Frontal cortex (tissue), 4 donors: ENCODE measurements around the gene ANO4. TPM values are rescaled to one million over a fixed set of nuclear protein-coding genes. Genes with fewer than 3 reads are reported as not detected.
"Not testable (repeated sequence)": the region's sequence is repeated elsewhere in the genome, so short reads cannot be mapped to it uniquely, and the experiment has no call there.

Source experiments
- DNase-seq, 2 donors: peaks; one replicate each; pipeline ENCODE4 v3.0.0; 2012; ENCODE audit warnings: low spot score in 2 of 2
- FAIRE-seq: peaks from 2 replicates; lab custom pipeline; 2012; peaks lifted over from hg19 to GRCh38; lab: Jason Lieb, UNC
- total RNA-seq: library from RNA; depleted of rRNA; stranded (reverse); fragments of >200 nt; gene quantifications from one replicate; pipeline ENCODE4 v1.2.3, GENCODE V29; 2014
- donor health status: control.
- donor health status: control.
- donor health status: control.

Gene ANO4
- total RNA-seq, 1 donor from 2014 or later: 88.9 TPM

DNA sequence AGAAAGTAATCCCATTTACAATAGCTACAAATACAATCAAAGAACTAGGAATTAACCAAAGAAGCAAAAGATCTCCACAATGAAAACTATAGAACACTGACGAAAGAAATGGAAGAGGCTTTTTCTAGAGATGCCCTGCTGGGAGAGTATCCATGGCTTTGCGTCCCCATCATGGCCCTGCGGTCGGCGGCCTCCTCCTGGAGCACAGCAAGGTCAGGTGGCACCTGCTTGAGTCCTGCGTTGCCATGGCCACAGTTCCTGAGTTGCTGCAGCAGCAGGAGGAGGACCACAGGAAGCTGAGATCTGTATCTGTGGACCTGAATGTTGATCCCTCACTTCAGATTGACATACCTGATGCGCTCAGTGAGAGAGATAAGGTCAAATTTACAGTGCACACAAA is 271.9 kb downstream of the ANO4 start:
- DNase-seq: no peak
- FAIRE-seq: no peak

DNA sequence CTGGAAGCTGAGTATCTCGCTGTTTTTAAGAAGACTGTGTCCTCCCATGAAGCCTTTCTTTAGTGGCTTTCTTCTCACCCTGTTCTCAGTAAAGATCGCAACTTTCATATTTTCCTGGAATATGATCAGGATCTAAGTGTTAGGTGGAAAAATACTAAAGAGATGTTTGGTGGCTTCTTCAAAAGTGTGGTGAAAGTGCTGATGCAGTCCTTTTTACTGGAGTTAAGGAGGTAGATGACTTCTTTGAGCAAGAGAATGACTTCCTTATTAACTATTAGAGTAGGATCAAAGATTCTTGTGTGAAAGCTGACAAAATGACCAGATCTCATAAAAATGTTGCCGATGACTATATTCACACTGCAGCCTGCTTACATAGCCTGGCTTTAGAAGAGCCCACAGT is 273.8 kb downstream of the ANO4 start:
- FAIRE-seq: no peak
- DNase-seq: no peak

DNA sequence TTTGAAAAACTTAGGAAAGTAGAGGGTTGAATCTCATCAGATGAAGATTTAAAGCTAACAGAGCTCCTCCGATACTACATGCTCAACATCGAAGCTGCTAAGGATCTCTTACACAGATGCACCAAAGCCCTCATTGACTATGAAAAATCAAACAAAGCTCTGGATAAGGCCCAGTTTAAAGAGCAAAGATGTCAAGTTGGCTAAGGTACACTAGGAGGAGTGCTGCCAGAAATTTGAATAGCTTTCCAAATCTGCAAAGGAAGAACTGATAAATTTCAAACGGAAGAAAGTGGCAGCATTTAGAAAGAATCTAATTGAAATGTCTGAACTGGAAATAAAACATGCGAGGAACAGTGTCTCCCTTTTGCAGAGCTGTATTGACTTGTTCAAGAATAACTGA is 274.3 kb downstream of the ANO4 start:
- no peak for DNase-seq
- no peak for FAIRE-seq

DNA sequence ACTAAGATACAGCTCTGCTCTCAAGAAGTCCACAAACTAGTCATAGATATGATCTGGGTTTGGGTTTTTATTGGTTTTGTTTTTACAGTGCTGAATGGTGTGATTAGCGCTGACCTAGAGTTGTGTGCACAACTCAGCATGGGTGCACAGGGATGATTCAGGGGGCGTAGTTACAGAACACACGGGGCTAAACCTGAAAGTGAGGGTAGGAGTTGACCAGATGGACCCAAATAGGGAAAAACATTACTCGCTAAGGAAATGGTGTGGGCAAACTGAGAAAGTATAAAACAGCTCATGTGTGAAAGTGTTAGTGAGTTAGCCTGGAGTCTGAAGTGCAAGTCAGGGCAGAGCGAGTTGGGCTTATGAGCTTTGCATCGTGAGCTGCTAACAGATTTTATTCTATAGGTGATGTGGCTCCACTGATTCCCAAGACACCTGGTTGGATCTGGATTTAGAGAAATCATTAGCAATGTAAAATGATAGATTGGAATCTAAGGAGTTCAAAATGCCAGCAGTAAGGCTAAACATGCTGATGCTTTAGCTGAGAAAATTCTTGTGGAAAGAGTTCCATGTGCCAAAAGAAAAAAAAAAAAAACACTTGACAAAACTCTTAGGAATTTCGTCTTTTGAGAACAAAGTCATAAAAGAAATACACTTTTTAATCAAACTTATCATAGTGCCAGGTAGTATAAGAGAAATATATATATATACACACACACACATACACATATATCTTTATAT is 280.5 kb downstream of the ANO4 start:
- DNase-seq (no peak), FAIRE-seq (peak; percentile 72)

DNA sequence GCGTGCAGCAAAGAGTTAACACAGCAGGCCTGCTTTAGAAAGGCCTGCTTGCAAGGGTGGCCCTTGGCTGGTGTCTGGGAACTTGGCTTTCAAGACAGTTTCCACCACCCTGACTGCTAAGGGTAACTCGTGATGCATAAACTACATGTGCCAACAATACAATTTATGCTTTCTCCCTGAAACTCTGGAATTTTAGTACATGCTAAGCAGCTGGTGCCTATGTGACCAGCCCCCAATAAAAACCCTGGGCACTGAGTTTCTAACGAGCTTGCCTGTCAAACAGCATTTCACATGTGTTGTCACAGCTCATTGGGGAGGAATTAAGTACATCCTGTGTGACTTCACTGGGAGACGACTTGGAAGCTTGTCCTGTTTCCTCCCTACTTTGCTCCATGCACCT is 282.3 kb downstream of the ANO4 start:
- no peak for DNase-seq
- no peak for FAIRE-seq

DNA sequence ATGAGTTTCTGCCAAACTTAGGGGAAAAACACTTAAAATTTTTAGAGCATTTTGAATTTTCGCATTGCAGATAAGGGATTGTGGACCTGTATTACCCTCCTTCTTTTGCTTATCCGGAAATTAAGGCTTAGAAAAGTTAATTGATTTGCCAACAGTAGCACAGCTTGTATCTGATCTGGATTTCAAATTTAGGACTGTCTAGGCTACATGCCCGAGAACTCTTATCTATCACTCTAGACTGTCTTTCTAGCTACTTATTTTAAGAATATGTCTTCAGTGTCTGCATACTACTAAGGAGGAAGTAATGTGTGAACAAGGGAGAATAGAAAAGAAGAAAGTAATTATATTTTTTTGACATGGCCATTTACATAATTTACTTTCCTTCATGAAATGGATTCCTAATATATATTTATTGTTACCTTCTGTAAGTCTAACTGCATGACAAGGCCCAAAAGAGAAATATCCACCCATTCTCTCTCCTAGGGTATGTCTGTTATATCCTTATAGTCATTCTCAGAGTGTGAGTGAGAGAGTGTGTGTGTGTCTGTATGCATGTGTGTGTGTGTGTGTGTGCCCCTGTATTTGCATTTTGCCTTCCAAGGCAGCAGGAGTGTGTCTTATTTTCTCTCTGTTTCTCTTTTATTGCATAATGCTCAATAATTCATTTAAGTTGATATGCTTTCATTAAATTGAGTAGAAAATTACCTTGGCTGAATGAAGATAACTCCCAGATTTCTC is 283.4 kb downstream of the ANO4 start:
- DNase-seq (no peak), FAIRE-seq (no peak)

DNA sequence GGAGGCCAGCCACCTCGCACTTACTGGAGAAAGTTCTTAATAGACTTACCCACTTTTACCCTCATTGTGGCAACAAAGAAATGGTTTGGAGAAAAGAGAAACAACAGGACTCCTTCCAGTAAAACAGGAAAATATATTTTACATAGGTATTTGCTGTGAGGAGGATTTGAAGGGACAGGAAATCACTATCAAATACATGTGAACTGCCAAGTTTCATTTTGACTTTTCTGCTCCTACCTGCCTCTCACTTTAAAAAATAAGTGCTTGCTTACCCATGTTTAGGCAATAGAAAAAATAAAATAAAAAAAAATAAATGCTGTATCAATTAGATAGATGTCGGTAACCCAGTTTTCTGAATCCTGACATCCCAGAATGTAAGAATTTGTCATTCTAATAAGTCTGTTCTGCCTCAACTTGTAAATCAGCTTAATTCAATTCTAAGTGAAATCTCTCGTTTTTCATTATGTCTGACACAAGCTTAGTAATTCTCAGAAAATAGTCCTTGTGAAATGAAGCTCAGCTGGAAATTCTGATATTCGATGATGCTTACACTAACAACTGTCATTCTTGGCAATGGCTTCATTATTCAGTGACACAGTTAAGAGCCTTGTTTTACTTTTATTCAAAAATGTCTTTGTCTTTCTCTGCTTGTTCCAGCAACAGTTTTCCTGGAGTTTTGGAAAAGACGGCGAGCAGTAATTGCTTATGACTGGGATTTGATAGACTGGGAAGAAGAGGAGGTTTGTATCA is 284.1 kb downstream of the ANO4 start:
- FAIRE-seq: no peak
- DNase-seq: no peak

DNA sequence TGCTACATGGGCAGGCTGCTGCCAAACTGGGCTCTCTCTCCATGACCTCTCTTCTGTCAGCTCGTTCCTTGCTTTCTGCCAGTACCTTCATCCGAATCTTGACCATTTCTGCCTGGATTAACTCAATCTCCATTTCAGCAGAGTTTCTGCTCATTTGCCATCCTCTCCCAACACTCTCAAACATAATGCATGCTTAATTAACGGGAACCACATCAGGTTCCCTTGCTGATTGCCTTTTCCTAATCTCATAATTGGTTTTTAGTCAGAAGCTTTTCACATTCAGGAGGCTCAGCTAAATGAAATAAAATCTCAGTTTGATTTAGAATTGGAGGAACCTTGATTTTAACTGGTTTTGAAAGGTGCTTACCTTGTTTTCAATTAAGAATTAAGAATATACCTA is 288.1 kb downstream of the ANO4 start:
- no peak for DNase-seq
- FAIRE-seq: no peak

DNA sequence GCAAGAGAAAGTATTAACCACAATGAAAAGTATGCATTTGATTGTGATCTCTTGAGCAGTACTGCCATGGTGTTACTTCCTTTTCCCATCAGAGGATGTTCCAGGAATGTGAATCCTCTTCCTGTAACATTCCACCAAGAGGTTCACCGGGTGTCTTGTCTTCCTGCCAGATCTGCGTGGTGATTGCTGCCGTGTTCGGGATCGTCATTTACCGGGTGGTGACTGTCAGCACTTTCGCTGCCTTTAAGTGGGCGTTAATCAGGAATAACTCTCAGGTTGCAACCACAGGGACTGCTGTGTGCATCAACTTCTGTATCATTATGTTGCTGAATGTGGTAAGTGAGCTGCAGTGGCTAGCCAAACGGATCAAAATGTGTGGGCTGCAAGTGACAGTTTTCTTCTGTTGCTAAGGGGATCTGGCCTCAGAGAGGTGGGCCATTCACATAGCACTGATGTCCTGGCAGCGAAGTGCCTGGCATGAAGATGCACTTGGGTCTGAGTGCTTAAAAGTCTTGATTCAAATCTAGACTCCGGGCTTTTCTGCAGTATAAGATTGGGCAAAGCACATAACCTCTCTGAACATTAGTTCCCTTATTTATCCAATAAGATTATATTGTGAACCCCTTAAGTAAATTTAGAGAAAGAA is 292.0 kb downstream of the ANO4 start:
- no peak for DNase-seq
- no peak for FAIRE-seq

DNA sequence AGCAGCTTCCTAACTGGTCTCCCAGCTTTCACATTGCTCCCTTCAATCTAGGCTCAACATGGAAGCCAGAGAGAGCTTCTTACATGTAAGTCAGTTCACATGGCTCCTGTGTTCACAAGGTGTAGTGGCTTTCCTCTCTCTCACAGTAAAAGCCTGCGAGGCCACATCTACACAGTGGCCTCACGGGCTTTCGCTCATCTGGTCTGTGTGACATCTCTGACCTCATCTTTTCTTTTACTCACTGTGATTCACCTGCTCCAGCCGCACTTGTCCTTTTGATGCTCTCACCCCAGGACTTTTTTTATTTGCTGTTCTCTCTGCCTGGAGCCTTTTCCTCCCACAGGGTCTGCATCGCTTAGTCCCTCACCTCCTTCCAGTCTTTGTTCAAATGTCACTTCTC is 293.3 kb downstream of the ANO4 start:
- FAIRE-seq: no peak
- DNase-seq: no peak

DNA sequence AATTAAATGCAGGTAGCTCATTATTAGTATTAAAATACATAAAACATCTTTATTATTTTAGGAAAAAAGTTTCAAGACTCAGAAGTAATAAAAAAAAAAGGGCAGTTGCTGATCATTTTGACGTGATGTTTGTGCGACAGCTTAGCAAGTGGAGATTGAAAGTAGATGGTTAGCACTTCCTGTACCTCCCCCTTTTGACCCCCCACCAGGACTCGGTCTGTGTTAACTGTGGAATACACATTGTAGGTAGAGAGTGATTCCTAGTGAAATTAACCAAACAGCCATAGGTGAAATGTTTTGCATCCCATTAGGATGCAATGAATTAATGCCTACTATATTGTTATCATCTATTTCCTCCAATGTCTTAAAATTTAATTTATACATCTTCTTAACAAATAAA is 294.7 kb downstream of the ANO4 start:
- FAIRE-seq (no peak), DNase-seq (no peak)

DNA sequence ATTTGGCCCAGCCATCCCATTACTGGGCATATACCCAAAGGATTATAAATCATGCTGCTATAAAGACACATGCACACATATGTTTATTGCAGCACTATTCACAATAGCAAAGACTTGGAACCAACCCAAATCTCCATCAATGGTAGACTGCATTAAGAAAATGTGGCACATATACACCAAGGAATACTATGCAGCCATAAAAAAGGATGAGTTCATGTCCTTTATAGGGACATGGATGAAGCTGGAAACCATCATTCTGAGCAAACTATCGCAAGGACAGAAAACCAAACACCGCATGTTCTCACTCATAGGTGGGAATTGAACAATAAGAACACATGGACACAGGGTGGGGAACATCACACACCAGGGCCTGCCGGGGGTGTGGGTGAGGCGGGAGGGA is 295.6 kb downstream of the ANO4 start:
- not testable (repeated sequence) for FAIRE-seq, DNase-seq

DNA sequence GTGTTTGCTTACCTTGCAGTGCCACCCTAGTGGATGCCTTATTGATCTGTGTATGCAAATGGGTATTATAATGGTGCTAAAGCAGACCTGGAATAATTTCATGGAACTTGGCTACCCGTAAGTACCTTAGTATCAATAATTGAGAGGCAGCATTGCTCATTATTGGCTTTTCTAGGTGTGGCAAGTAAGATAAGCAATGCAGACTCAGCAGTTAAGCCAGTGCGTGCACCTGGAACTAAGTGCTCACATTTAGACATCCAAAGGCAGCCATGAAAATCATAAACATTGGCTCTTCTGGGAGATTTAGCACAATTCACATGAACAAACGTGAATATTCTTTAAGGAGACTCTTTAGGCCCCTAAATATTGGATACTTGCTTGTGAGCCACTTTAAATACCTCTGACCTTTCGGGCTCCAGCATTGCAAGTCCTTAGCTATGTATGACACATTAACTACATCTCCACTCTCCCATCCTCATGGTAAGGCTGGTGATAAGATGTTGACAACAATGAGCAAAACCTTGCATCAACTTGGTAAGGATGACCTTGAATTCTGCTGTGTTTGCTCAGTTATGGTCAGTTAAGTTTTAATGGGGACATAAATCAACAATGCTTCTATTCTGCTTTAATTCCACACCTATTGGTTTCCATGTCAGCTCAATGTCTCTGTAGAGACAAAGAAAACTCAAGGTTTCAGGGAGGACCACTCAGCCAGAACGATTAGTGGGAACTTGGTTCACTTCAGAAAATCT is 303.4 kb downstream of the ANO4 start:
- FAIRE-seq (no peak), DNase-seq (no peak)

DNA sequence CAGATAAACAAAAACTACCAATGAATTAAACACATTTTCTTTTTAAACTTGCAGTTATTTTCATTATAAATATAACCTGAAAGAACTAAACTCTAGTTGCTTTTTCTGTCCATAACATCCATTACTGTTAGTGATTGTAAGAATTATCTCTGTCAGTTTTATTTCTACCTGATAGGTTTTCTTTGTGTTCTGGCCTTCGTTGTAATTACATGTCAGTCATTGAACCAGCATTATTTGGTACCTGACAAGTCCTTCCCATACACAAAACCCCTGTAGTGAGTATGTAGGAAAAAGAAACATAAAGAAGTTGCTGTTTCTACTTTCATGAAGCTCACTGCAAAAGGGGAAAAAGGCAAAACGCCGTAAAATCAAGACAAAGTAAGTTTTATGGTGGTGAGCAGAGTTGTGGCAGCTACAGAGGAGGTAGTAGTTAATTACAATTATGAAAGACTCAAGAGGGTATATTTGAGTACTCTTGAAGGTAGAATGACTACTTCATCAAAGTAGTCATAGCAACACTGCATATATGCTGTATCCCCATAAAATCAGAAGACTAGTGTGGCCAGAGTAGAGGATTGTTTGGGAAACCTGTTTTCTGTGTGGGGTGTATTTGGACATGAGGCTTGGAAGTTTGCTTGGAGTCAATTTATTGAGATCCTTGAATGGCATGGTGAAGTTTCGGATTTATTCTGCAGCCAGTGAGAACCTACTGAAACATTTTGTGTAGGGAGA is 312.6 kb downstream of the ANO4 start:
- DNase-seq (no peak), FAIRE-seq (no peak)

DNA sequence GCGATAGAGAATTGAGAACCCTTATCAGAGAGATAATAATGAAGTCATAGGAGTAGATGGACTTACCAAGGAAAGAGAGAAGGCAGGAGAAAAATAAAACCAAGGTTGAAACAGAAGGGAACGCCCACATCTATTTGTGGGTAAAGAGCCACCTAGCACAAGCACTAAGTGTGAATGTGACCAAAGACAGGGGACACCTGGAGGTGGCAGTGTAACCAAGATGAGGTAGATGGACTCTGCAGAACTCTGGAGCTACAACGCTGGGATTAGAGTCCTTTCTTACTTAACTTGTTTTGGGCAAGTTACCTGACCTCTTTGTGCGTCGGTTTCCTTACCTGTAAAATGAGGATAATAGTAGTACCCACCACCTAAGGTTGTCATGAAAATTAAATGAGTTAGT is 313.6 kb downstream of the ANO4 start:
- DNase-seq: no peak
- FAIRE-seq: no peak

DNA sequence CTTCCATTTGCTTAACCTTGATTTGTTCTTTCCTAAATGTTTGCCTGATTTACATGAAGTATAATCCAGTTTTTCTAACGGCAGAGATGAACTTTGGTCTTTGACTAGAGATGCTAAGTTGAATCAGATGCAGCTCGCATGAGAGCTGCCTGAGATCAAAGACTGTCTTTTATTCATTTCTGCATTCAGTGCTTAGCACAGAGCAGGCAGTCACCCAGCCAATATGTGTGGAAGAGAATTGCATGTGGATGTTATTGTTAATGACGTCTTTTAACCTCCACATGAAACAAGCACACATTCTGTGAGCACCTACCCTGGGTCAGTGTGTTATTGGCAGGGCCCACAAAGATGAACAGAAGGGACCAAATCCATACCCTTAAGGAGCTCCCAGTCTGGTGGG is 316.3 kb downstream of the ANO4 start:
- FAIRE-seq (no peak), DNase-seq (no peak)

DNA sequence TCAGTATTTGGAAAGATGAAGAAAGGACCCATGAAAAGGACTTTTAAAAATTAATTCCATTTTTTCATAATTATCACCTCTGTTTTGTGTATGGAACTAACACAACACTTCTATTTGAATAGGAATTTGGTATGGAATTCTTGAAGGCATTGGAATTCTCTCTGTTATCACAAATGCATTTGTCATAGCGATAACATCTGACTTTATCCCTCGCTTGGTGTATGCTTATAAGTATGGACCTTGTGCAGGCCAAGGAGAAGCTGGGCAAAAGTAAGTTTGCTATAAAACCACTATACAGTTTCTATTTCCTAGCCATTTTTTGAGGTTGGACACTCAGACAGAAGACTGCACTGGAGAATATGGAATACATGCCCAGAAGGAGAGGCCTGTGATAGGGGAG is 316.9 kb downstream of the ANO4 start:
- FAIRE-seq (no peak), DNase-seq (no peak)

DNA sequence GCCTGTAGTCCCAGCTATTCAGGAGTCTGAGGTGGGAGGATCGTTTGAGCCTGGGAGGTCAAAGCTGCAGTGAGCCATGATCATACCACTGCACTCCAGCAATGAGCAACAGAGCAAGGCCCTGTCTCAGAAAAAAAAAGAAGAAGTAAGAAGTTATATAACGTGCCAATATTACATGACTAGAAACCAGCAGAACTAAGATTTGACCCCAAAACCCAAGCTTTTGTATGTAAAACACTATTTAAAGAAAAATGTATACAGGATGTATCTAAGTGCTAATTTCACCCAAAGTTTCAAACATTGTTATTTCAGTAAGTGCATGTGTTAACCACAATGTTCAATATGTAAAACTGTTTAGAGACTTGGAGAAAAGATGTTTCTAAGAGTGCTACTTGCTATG is 320.8 kb downstream of the ANO4 start:
- DNase-seq (no peak), FAIRE-seq (no peak)

DNA sequence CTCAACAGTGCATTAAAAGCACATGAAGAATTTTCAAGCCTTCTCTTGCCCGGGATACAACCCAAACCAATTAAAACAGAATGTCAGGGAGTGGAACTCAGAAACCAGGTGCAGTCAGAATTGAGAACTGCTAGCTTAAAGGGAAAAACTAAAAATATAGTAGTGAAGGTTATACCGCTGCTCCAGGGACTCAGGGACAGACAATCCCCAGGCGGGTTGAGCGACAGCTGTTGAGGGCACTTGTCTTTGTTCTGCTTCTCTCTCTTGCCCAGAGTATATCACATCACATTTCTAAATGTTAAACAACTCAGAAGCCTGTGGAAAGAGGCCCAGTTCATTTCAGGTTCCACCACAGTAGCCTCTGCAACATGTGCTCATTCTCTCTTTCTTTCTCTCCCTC is 322.3 kb downstream of the ANO4 start:
- DNase-seq: no peak
- no peak for FAIRE-seq
